ENCODE results near the gene PIK3CB. TPM values are rescaled to one million over a fixed set of nuclear protein-coding genes. Genes with fewer than 3 reads are reported as not detected.
"Not testable (repeated sequence)": the region's sequence is repeated elsewhere in the genome, so short reads cannot be mapped to it uniquely, and the experiment has no call there.

PIK3CB gene
- total RNA-seq, 1 experiment from 2014 or later = 18.7 TPM

DNA sequence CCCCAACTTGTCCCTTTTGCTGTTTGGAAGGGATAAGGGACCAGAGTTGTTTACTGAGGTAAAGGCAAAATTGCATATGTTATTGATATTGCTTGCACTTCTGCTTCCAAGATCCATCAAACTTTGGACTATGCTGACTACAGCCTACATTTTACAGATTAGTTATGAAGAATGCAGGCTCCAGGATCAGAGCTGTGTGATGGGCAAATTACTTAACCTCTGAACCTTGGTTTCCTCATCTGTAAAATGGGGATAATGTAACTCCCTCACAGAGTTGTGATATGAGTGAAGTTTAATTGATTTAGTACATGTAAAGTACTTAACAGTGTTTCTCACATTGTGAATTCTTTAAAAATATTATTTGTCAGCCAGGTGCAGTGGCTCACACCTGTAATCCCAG is 210.2 kb downstream of the PIK3CB start:
- no peak for DNase-seq (ENCODE audit: low read depth)

DNA sequence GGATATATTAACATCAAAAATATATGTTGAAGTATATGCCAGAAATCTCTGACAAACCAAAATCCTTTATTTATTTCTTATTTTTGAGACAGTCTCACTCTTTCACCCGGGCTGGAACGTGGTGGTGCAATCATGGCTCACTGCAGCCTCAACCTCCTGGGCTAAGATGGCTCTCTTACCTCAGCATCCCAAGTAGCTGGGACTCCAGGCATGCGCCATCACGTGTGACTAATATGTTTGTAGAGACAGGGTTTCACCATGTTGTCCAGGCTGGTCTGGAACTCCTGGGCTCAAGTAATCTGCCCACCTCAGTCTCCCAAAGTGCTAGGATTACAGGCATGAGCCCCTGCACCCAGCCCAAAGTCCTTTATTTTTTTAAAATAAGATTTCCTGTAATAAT is 214.3 kb downstream of the PIK3CB start:
- DNase-seq (ENCODE audit: low read depth) = no peak

DNA sequence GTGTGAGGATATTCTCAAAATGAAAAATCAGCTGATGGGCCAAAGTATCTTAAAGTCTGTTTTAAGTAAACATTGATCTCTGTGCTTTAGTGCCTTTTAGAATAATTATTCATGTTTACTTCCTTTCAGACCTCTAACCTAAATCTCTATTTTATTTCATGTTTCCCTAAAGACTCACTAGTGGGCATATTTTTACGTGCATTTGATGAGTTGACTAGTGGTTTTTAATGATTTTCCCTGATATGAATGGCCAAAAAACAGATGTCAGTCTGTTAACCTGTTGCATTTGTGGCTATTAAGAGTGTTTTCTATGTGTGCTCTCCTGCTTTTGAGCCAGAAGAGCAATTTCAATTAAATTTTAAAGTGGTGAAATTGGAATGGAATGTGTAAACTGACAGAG is 219.3 kb downstream of the PIK3CB start:
- DNase-seq (ENCODE audit: low read depth) = no peak

DNA sequence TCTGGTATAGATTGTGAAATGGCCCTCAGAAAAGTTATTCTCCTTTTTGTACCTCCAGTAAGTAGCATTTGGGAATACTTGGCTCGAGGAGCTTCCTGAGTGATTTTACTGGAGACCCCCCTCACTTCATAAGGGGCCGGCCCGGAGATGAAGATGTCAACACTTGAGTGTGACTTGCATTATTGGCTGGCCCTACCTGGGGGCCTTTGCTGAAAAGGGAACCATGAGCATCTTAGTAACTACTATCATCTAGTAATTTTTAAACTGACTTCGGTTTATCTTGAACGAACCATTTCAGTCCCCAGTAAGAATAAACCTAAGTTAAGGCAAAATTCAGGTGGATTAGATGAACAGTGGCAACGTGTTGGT is 224.8 kb downstream of the PIK3CB start:
- no peak for DNase-seq (ENCODE audit: low read depth)

DNA sequence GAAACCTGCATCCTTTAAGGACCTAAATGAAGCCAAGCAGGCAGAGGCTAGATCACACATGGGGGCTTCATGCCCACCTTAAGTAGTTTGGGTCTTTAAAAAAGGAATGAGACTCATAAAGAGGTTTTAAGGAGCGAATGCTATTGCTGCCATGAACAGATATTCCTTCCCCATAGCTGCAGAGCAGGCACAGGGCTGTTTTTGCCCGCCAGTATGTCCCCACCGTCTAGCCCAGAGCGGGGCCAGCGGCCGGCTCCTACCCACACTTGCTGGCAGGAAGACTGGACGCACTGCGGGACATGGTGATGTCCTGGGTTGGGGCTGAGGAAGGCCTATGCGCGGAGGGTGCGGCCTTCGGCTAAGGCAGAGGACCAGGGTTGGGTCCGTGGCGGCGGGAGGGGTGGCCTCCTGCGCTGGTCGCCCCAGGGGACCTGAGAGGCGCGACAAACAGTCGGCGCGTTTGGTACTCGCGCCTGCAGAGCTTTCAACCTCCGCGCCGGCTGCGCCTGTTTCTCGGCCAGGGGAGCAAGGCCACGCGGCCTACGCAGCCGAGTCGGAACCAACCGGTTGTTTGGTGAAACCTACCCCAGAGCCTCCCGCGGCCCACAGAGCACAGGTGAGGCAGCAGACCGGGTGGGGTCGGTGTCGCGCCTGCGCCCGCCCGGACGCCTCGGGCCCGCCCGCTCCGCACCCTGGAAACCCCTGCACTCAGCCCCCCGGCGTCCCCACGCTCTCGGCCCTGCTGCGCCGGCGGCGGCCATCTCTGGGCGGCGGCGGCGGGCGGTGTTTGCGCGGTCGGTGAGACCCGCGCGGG is 226.2 kb downstream of the PIK3CB start, which contains the start of gene FAIM:
FAIM (plus strand) TSS at position 450 of the 814 bp plus-strand sequence. CDS start 10,956 bp downstream, outside the sequence.
- DNase-seq (ENCODE audit: low read depth) = peak; percentile 52

DNA sequence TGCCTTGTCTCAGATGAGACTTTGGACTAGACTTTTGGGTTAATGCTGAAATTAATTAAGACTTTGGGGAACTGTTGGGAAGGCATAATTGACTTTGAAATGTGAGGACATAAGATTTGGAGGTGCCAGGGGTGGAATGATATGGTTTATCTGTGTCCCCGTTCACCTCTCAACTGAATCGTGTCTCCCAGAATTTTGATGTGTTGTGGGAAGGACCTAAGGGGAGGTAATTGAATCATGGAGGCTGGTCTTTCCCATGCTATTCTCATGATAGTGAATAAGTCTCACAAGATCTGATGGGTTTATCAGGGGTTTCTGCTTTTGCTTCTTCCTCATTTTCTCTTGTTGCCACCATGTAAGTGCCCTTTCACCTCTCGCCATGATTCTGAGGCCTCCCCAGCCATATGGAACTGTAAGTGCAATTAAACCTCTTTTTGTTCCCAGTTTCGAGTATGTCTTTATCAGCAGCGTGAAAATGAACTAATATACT is 230.6 kb downstream of the PIK3CB start:
- not testable (repeated sequence) for DNase-seq (ENCODE audit: low read depth)

Other genes with a start within 250 kb of the PIK3CB start
- 9.0 and 13.6 TPM in 2 replicates for gene CEP70, start 240.7 kb downstream of the PIK3CB start, total RNA-seq (2014; rRNA removed; shearing (Covaris generic))
- 10.6 and 11.9 TPM in 2 replicates for gene FAIM, start 226.2 kb downstream of the PIK3CB start, total RNA-seq (2014; rRNA removed; shearing (Covaris generic))
- not detected in 2 replicates for gene FOXL2, start 112.2 kb upstream of the PIK3CB start, total RNA-seq (2014; rRNA removed; shearing (Covaris generic))
- gene FOXL2NB, start 112.3 kb upstream of the PIK3CB start, total RNA-seq (2014; rRNA removed; shearing (Covaris generic)) = not detected in 2 replicates
- gene PRR23A, start 171.3 kb upstream of the PIK3CB start, total RNA-seq (2014; rRNA removed; shearing (Covaris generic)) = not detected in 2 replicates
- gene PRR23B, start 186.0 kb upstream of the PIK3CB start, total RNA-seq (2014; rRNA removed; shearing (Covaris generic)) = not detected in 2 replicates
- not detected in 2 replicates for gene PRR23C, start 210.0 kb upstream of the PIK3CB start, total RNA-seq (2014; rRNA removed; shearing (Covaris generic))

All from HT1080 (cell line).